Measurements from ENCODE around the gene IFNA16. TPM values are rescaled to one million over a fixed set of nuclear protein-coding genes. Genes with fewer than 3 reads are reported as not detected.
"Not testable (repeated sequence)": the region's sequence is repeated elsewhere in the genome, so short reads cannot be mapped to it uniquely, and the experiment has no call there.

Gene IFNA16
- total RNA-seq, 4 donors from 2014 or later, result not detected

- no peak for TF ChIP-seq CTCF (IDR thresholded peaks at IDR 0.05; ENCODE audit: low read depth)
These were observed 22.8 kb upstream of the IFNA16 start, which contains the start of gene IFNA14 for GRCh38 chr9:21239911-21240310. Gene IFNA14 (minus strand): TSS chr9:21240005. CDS start chr9:21239935, 70 bp downstream.

- no peak for TF ChIP-seq CTCF (IDR thresholded peaks at IDR 0.05; ENCODE audit: low read depth)
These were observed 17.1 kb upstream of the IFNA16 start for GRCh38 chr9:21234153-21234687.

- no peak for TF ChIP-seq CTCF (IDR thresholded peaks at IDR 0.05; ENCODE audit: low read depth)
These were observed 16.1 kb upstream of the IFNA16 start for GRCh38 chr9:21233258-21233657.

- no peak for TF ChIP-seq CTCF (IDR thresholded peaks at IDR 0.05; ENCODE audit: low read depth)
These were observed 11.0 kb upstream of the IFNA16 start, which contains the start of gene IFNA17 for GRCh38 chr9:21228122-21228521. Gene IFNA17 (minus strand): TSS chr9:21228222. CDS start chr9:21228173, 49 bp downstream.

- TF ChIP-seq CTCF (IDR thresholded peaks at IDR 0.05; ENCODE audit: low read depth), result no peak
These were observed 6.8 kb downstream of the IFNA16 start for GRCh38 chr9:21210311-21210710.

- TF ChIP-seq CTCF (IDR thresholded peaks at IDR 0.05; ENCODE audit: low read depth), result not testable (repeated sequence)
These were observed 10.1 kb downstream of the IFNA16 start, which contains the start of gene IFNA10 for GRCh38 chr9:21207043-21207442. Gene IFNA10 (minus strand): TSS chr9:21207143. CDS start chr9:21207097, 46 bp downstream.

- TF ChIP-seq CTCF (IDR thresholded peaks at IDR 0.05; ENCODE audit: low read depth), result no peak
These were observed 11.9 kb downstream of the IFNA16 start for GRCh38 chr9:21205204-21205603.

All from subcutaneous adipose tissue (tissue), 4 donors.